DND-41 (cell line): Measurements from ENCODE around the gene LRRFIP2.

Experiments used
- ATAC-seq: fragments of 200-7000 bp; cut with Tn5 transposase; 3 replicates; pipeline ENCODE4 v1.9.1; 2021; ENCODE audit warnings: low read depth; ENCODE audit not compliant: insufficient read depth
- DNase-seq: peaks from one replicate; pipeline ENCODE4 v3.0.0-alpha.2; 2020
- H2AFZ ChIP-seq: 2 replicates; pipeline ENCODE4 v1.6.0; 2012; ENCODE audit warnings: low read depth, low read length
- H3K27ac ChIP-seq: 2 replicates; pipeline ENCODE4 v1.5.1; 2012; ENCODE audit warnings: low read length, inconsistent platforms
- H3K27me3 ChIP-seq: fragments of 200-600 bp; sonication (generic); 2 replicates; pipeline ENCODE4 v1.6.0; 2012; ENCODE audit warnings: low read length, mild to moderate bottlenecking, inconsistent platforms; ENCODE audit not compliant: insufficient read depth, poor library complexity
- H3K36me3 ChIP-seq: 2 replicates; pipeline ENCODE4 v1.5.1; 2012; ENCODE audit warnings: low read length, inconsistent platforms; ENCODE audit not compliant: insufficient read depth
- H3K4me1 ChIP-seq: 2 replicates; pipeline ENCODE4 v1.5.1; 2012; ENCODE audit warnings: mild to moderate bottlenecking, low read length; ENCODE audit not compliant: insufficient read depth
- H3K4me2 ChIP-seq: 2 replicates; pipeline ENCODE4 v1.6.0; 2012; ENCODE audit warnings: mild to moderate bottlenecking, moderate library complexity, low read length, inconsistent platforms; ENCODE audit not compliant: insufficient read depth
- H3K4me3 ChIP-seq, 2 experiments: fragments of 200-600 bp in 1 of 2; shearing (Covaris generic) in 1 of 2; 2 replicates each; pipeline ENCODE4 v1.5.1; 2012 to 2016; ENCODE audit warnings: inconsistent platforms in 2 of 2, low read length in 2 of 2, mild to moderate bottlenecking in 2 of 2, low read depth in 1 of 2, moderate library complexity in 1 of 2
- H3K79me2 ChIP-seq: 2 replicates; pipeline ENCODE4 v1.6.0; 2012; ENCODE audit warnings: low read length, inconsistent platforms; ENCODE audit not compliant: insufficient read depth
- H3K9ac ChIP-seq: 2 replicates; pipeline ENCODE4 v1.6.0; 2012; ENCODE audit warnings: low read depth, mild to moderate bottlenecking, inconsistent platforms, low read length, moderate library complexity
- H3K9me3 ChIP-seq: 2 replicates; pipeline ENCODE4 v1.5.1; 2012; ENCODE audit warnings: low read length, moderate library complexity, mild to moderate bottlenecking, inconsistent platforms; ENCODE audit not compliant: insufficient read depth, severe bottlenecking
- H4K20me1 ChIP-seq: 2 replicates; pipeline ENCODE4 v1.6.0; 2012; ENCODE audit warnings: low read length; ENCODE audit not compliant: insufficient read depth
- CTCF ChIP-seq: IDR thresholded peaks from 2 replicates; pipeline ENCODE4 v1.5.1; 2012; ENCODE audit warnings: borderline replicate concordance, low read length, moderate library complexity, mild to moderate bottlenecking; ENCODE audit not compliant: poor library complexity, severe bottlenecking; ENCODE audit errors: extremely low read depth
- EZH2 ChIP-seq: IDR thresholded peaks from 3 replicates; pipeline ENCODE4 v1.6.1; 2012; ENCODE audit warnings: borderline replicate concordance, low read depth, mild to moderate bottlenecking, moderate library complexity, low read length, inconsistent platforms; ENCODE audit not compliant: severe bottlenecking

Gene LRRFIP2

GRCh38 chr3:37197810-37198371 is 23.5 kb upstream of the LRRFIP2 start:
- H4K20me1 ChIP-seq: no peaks in the 10 kb centered on the region
- H3K4me1 ChIP-seq: no peaks in the 10 kb centered on the region
- no peak overlapping the region for H3K4me2 ChIP-seq
- H3K9ac ChIP-seq: no peak overlapping the region
- H3K27me3 ChIP-seq: no peaks in the 10 kb centered on the region
- TF ChIP-seq EZH2 (no peak), CTCF (no peak)
- H2AFZ ChIP-seq: no peak overlapping the region
- no peaks in the 10 kb centered on the region for H3K79me2 ChIP-seq
- ATAC-seq (no peak), DNase-seq (no peak)
- no peak overlapping the region for H3K27ac ChIP-seq
- no peak overlapping the region for H3K4me3 ChIP-seq
- H3K36me3 ChIP-seq: no peaks in the 10 kb centered on the region
- H3K9me3 ChIP-seq: no peaks in the 10 kb centered on the region

- TF ChIP-seq EZH2 (no peak), CTCF (no peak)
- H3K36me3 ChIP-seq: no peaks in the 10 kb centered on the region
- no peak overlapping the region for H3K9ac ChIP-seq
- no peaks in the 10 kb centered on the region for H3K9me3 ChIP-seq
- H3K4me3 ChIP-seq: no peak overlapping the region
- H2AFZ ChIP-seq: no peak overlapping the region
- no peaks in the 10 kb centered on the region for H3K4me1 ChIP-seq
- H3K27me3 ChIP-seq: no peaks in the 10 kb centered on the region
- no peak overlapping the region for H3K27ac ChIP-seq
- H3K79me2 ChIP-seq: no peaks in the 10 kb centered on the region
- ATAC-seq (no peak), DNase-seq (no peak)
- no peaks in the 10 kb centered on the region for H4K20me1 ChIP-seq
- no peak overlapping the region for H3K4me2 ChIP-seq
Measured at GRCh38 chr3:37194533-37194932, 20.2 kb upstream of the LRRFIP2 start.

GRCh38 chr3:37190667-37191066 is 16.3 kb upstream of the LRRFIP2 start:
- Histone ChIP-seq H3K4me3 (no peak overlapping the region), H3K4me2 (no peak overlapping the region), H3K9ac (no peak overlapping the region), H2AFZ (no peak overlapping the region), H3K36me3 (no peaks in the 10 kb centered on the region), H4K20me1 (no peaks in the 10 kb centered on the region), H3K27me3 (no peaks in the 10 kb centered on the region), H3K9me3 (no peaks in the 10 kb centered on the region), H3K79me2 (no peaks in the 10 kb centered on the region), H3K27ac (no peak overlapping the region), H3K4me1 (no peaks in the 10 kb centered on the region)
- DNase-seq (no peak), ATAC-seq (no peak)
- TF ChIP-seq CTCF: no peak
- no peak for TF ChIP-seq EZH2

- TF ChIP-seq CTCF: no peak
- no peak for TF ChIP-seq EZH2
- H3K27ac ChIP-seq: no peak overlapping the region
- H4K20me1 ChIP-seq: no peaks in the 10 kb centered on the region
- no peaks in the 10 kb centered on the region for H3K36me3 ChIP-seq
- H3K4me2 ChIP-seq: no peak overlapping the region
- DNase-seq: no peak
- no peak overlapping the region for H3K4me3 ChIP-seq
- no peak overlapping the region for H3K9ac ChIP-seq
- H3K27me3 ChIP-seq: no peaks in the 10 kb centered on the region
- no peak overlapping the region for H2AFZ ChIP-seq
- H3K4me1 ChIP-seq: no peaks in the 10 kb centered on the region
- H3K9me3 ChIP-seq: no peaks in the 10 kb centered on the region
- no peaks in the 10 kb centered on the region for H3K79me2 ChIP-seq
- no peak for ATAC-seq
Measured at GRCh38 chr3:37189109-37189508, 14.7 kb upstream of the LRRFIP2 start.
